ENCODE measurements around the gene GPHA2.

The GPHA2 gene

DNA sequence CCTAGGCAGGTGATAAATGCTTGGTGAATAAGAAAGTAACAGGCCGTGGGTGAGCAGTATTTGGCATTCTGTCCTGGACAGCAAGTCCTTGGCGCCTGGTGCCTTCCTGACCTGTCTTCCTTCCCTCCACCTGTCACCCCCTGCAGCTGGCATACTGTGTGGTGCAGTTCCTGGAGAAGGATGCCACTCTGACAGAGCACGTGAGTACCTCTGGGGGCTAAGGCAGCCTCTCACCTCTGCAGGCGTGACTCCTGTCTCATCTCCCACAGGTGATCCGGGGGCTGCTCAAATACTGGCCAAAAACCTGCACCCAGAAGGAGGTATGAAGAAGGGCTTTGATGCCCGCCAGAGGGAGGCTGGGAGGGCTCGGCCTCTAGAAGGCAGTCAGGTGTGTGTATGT, 4.4 kb downstream of the GPHA2 start:
- H3K4me3 ChIP-seq (ENCODE audit: control insufficient read depth, low read depth, low read length) = no peak overlapping the region
- TF ChIP-seq, protein P1, sequence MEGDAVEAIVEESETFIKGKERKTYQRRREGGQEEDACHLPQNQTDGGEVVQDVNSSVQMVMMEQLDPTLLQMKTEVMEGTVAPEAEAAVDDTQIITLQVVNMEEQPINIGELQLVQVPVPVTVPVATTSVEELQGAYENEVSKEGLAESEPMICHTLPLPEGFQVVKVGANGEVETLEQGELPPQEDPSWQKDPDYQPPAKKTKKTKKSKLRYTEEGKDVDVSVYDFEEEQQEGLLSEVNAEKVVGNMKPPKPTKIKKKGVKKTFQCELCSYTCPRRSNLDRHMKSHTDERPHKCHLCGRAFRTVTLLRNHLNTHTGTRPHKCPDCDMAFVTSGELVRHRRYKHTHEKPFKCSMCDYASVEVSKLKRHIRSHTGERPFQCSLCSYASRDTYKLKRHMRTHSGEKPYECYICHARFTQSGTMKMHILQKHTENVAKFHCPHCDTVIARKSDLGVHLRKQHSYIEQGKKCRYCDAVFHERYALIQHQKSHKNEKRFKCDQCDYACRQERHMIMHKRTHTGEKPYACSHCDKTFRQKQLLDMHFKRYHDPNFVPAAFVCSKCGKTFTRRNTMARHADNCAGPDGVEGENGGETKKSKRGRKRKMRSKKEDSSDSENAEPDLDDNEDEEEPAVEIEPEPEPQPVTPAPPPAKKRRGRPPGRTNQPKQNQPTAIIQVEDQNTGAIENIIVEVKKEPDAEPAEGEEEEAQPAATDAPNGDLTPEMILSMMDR (IDR thresholded peaks at IDR 0.05; ENCODE audit: control insufficient read depth, insufficient read depth, low read depth, low read length, missing control alignments) = no peak
- DNase-seq (ENCODE audit: low read depth) = no peak

DNA sequence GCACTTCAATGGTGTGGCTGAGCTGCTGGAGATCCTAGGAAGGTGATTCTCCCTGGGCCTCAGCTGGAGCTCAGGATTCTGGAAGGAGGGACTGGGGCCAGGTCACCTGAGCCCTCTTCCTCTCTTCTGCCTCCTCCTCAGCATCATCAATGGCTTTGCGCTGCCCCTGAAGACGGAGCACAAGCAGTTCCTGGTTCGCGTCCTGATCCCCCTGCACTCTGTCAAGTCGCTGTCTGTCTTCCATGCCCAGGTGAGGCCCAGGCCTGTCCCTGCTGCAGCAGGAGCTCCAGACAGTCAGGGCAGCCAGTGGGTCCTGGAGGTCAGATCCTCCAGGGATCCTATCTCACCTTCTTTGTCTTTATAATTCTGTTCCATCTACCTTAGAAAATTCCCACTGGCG, 5.4 kb downstream of the GPHA2 start:
- TF ChIP-seq, protein P1 (IDR thresholded peaks at IDR 0.05; ENCODE audit: control insufficient read depth, insufficient read depth, low read depth, low read length, missing control alignments) = no peak
- no peak for DNase-seq (ENCODE audit: low read depth)
- no peak overlapping the region for H3K4me3 ChIP-seq (ENCODE audit: control insufficient read depth, low read depth, low read length)

DNA sequence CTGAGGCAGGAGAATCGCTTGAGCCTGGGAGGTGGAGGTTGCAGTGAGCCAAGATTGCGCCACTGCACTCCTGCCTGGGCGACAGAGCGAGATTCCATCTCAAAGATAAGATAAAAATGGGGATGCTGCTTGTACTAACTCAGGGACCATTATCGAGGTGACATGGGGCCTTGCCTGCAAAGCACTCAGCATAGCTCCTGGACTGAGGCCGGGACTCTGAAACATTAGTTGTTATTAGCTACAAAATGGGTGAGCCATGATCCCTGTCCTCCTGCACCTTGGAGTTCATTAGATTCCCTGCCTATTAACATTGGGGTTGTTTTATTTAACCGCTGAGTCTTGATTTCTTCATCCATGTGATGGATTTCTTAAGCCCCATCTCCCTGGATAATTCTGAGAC, 6.1 kb downstream of the GPHA2 start:
- TF ChIP-seq, protein P1 (IDR thresholded peaks at IDR 0.05; ENCODE audit: control insufficient read depth, insufficient read depth, low read depth, low read length, missing control alignments) = no peak
- no peak overlapping the region for H3K4me3 ChIP-seq (ENCODE audit: control insufficient read depth, low read depth, low read length)
- no peak for DNase-seq (ENCODE audit: low read depth)

DNA sequence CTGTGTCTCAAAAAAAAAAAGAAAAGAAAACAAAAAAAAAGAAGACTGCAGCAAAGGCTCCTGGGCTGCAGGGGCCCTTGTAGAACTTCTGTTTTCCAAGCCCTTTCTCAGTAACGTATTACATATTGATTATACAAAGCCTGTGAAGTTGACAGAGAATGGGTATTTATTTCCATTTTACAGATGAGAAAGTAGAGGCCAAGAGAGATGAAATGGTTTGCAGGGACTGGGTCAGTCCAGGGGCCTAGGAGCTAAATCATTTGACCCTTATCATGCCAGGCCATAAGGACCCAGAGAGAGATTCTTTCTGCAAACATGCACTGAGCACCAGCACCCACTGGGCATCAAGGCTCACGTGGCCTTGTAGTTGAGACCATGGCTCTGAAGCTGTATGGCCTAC, 6.7 kb downstream of the GPHA2 start:
- TF ChIP-seq, protein P1 (IDR thresholded peaks at IDR 0.05; ENCODE audit: control insufficient read depth, insufficient read depth, low read depth, low read length, missing control alignments) = no peak
- no peak overlapping the region for H3K4me3 ChIP-seq (ENCODE audit: control insufficient read depth, low read depth, low read length)
- no peak for DNase-seq (ENCODE audit: low read depth)

DNA sequence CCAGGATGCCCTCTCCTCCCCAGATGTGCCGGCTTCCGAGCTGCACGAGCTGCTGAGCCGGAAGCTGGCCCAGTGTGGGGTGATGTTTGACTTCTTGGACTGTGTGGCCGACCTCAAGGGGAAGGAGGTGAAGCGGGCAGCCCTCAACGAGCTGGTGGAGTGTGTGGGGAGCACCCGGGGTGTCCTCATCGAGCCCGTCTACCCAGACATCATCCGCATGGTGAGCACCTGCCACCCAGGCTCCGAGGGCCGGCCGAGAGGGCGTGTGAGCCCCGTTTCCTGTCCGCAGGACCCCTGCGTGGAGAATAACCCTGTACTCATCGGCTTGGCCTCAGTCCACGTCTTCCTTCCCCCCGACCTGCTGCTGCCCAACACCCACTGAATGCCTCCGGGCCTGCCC, 9.0 kb downstream of the GPHA2 start:
- no peak overlapping the region for H3K4me3 ChIP-seq (ENCODE audit: control insufficient read depth, low read depth, low read length)
- TF ChIP-seq, protein P1 (IDR thresholded peaks at IDR 0.05; ENCODE audit: control insufficient read depth, insufficient read depth, low read depth, low read length, missing control alignments) = no peak
- DNase-seq (ENCODE audit: low read depth) = no peak

DNA sequence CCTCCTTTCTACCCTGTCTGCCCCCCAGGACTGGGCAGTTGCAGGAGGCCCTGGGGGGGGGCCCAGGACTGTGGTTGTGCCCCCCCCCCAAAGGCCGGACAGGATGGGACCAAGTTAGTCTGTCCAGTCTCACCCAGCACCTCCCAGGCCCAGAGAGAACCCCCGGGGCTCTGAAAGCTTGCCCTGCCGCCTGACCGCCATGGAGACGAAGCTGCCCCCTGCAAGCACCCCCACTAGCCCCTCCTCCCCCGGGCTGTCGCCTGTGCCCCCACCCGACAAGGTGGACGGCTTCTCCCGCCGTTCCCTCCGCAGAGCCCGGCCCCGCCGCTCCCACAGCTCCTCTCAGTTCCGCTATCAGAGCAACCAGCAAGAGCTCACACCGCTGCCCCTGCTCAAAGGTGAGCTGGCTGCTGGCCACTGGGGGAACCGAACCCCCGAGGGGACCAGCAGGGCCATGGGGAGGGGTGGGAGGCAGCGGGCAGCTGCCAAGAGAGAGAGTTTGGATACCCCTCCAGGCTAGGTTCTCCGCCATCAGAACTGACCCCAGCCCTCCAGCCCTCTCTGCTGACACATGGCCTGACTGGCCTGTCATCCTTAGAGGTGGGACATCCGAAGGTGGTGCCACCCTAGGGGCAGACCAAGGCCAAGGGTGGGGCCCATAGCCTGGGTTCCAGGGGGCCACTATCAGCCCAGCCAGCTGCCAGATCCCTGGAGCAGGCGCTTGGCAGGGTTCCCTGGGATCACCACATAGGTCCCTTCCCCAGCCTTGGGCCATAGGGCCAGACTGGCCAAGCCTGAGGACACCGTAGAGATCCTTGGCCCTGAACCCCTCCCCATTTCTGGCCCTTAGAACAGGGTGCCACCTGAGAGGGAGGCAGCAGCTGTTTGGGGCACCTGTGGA, 9.9 kb downstream of the GPHA2 start:
- DNase-seq (ENCODE audit: low read depth) = no peak
- TF ChIP-seq, protein P1 (IDR thresholded peaks at IDR 0.05; ENCODE audit: control insufficient read depth, insufficient read depth, low read depth, low read length, missing control alignments) = no peak
- H3K4me3 ChIP-seq (ENCODE audit: control insufficient read depth, low read depth, low read length) = peak overlapping the region; percentile 88

Data from AG09309 (cell line).